ENCODE measurements around the gene DNER. TPM values are rescaled to one million over a fixed set of nuclear protein-coding genes. Genes with fewer than 3 reads are reported as not detected.

The DNER gene
- total RNA-seq, 1 donor from 2014 or later, result not detected

GRCh38 chr2:229586012-229586411 is 128.3 kb downstream of the DNER start:
- Mint-ChIP-seq H3K36me3 (ENCODE audit: low read depth) (no peaks in the 10 kb centered on the region), H3K9me3 (no peaks in the 10 kb centered on the region), H3K27ac (no peak overlapping the region), H3K27me3 (peaks cover 25% of the 10 kb centered on the region), H3K4me3 (no peak overlapping the region), H3K4me1 (no peaks in the 10 kb centered on the region)
- DNase-seq (no peak), ATAC-seq (ENCODE audit: low read depth) (no peak)
- ChIA-PET CTCF (no interaction called here), POLR2A (no interaction called here)
- intact Hi-C loops (cut with micrococcal nuclease), result loop anchor here (5.0 to 10.0 kb wide), 2 partner anchors 151 to 1549 kb away; no protein-coding TSS in a partner anchor
- TF ChIP-seq CTCF (IDR thresholded peaks at IDR 0.05), result no peak

- Mint-ChIP-seq H3K4me1 (no peaks in the 10 kb centered on the region), H3K9me3 (no peaks in the 10 kb centered on the region), H3K27me3 (peaks cover 35% of the 10 kb centered on the region), H3K27ac (no peak overlapping the region), H3K36me3 (ENCODE audit: low read depth) (no peaks in the 10 kb centered on the region), H3K4me3 (no peak overlapping the region)
- TF ChIP-seq CTCF (IDR thresholded peaks at IDR 0.05), result no peak
- intact Hi-C loops (cut with micrococcal nuclease), result loop anchor here (10.0 kb wide), 1 partner anchor 147 kb away; no protein-coding TSS in a partner anchor
- ATAC-seq (ENCODE audit: low read depth) (no peak), DNase-seq (no peak)
- ChIA-PET CTCF (no interaction called here), POLR2A (no interaction called here)
Measured at GRCh38 chr2:229582151-229582550, 132.2 kb downstream of the DNER start.

GRCh38 chr2:229578052-229578846 is 136.1 kb downstream of the DNER start:
- H3K4me3 Mint-ChIP-seq, result no peak overlapping the region
- H3K4me1 Mint-ChIP-seq, result no peaks in the 10 kb centered on the region
- DNase-seq, result no peak
- peaks cover 22% of the 10 kb centered on the region for H3K27me3 Mint-ChIP-seq
- ChIA-PET CTCF (no interaction called here), POLR2A (no interaction called here)
- no peaks in the 10 kb centered on the region for H3K9me3 Mint-ChIP-seq
- ATAC-seq (ENCODE audit: low read depth), result no peak
- intact Hi-C loops (cut with micrococcal nuclease), result no loop called here
- no peak for TF ChIP-seq CTCF (IDR thresholded peaks at IDR 0.05)
- H3K27ac Mint-ChIP-seq, result no peak overlapping the region
- H3K36me3 Mint-ChIP-seq (ENCODE audit: low read depth), result no peaks in the 10 kb centered on the region

GRCh38 chr2:229575569-229576315 is 138.6 kb downstream of the DNER start:
- ATAC-seq (ENCODE audit: low read depth), result no peak
- POLR2A ChIA-PET, result no interaction called here
- CTCF ChIA-PET, result no interaction called here
- H3K36me3 Mint-ChIP-seq (ENCODE audit: low read depth), result no peaks in the 10 kb centered on the region
- peaks cover 16% of the 10 kb centered on the region for H3K27me3 Mint-ChIP-seq
- H3K4me3 Mint-ChIP-seq, result no peak overlapping the region
- H3K27ac Mint-ChIP-seq, result no peak overlapping the region
- intact Hi-C loops (cut with micrococcal nuclease), result no loop called here
- no peaks in the 10 kb centered on the region for H3K9me3 Mint-ChIP-seq
- H3K4me1 Mint-ChIP-seq, result no peaks in the 10 kb centered on the region
- no peak for TF ChIP-seq CTCF (IDR thresholded peaks at IDR 0.05)
- DNase-seq, result no peak

- ATAC-seq (ENCODE audit: low read depth), result no peak
- intact Hi-C loops (cut with micrococcal nuclease), result no loop called here
- CTCF ChIA-PET, result no interaction called here
- peaks cover 5% of the 10 kb centered on the region for H3K27me3 Mint-ChIP-seq
- H3K36me3 Mint-ChIP-seq (ENCODE audit: low read depth), result no peaks in the 10 kb centered on the region
- no peak for DNase-seq
- H3K4me1 Mint-ChIP-seq, result no peaks in the 10 kb centered on the region
- POLR2A ChIA-PET, result no interaction called here
- TF ChIP-seq CTCF (IDR thresholded peaks at IDR 0.05), result no peak
- no peaks in the 10 kb centered on the region for H3K9me3 Mint-ChIP-seq
- H3K4me3 Mint-ChIP-seq, result no peak overlapping the region
- no peak overlapping the region for H3K27ac Mint-ChIP-seq
Measured at GRCh38 chr2:229572507-229573271, 141.7 kb downstream of the DNER start.
